Measurements from ENCODE around the gene PCTP. TPM values are rescaled to one million over a fixed set of nuclear protein-coding genes. Genes with fewer than 3 reads are reported as not detected.

Gene PCTP
- total RNA-seq, 1 experiment from 2014 or later: 17.1 TPM

DNA sequence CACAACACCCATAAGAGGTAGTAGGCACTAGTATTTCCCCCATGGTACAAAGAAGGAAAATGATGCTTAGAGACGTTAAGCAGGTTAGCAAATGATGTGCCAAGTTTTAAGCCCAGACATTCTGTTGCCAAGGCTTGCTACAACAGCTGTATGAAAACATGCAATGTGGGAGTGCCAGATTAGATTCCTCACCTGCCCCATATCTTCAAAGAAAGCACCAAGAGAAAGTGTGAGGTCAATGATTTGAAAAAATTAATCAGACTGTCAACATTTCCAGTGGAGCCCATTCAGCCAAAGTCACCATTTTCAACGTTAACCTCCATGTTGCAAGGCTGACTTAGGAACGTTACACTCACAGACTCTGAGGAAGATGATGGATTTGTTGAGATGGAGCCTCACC lies 61.5 kb downstream of the PCTP start:
- Histone ChIP-seq H3T11ph (ENCODE audit: low read length) (no peak overlapping the region), H2BK12ac (ENCODE audit: insufficient read length, low read depth, low read length) (no peak overlapping the region), H4K8ac (replicated peaks; ENCODE audit: insufficient read length, low read depth, low read length) (no peak overlapping the region), H4K20me1 (ENCODE audit: control insufficient read depth, insufficient read depth, insufficient read length) (no peaks in the 10 kb centered on the region), H3K9ac (ENCODE audit: extremely low read depth, insufficient read length, low read length) (no peak overlapping the region), H3K18ac (ENCODE audit: insufficient read length, low read depth, low read length) (no peak overlapping the region), H3K27ac (ENCODE audit: insufficient read length, low read depth, low read length) (no peak overlapping the region), H3K79me1 (ENCODE audit: insufficient read depth, low read depth, low read length, poor library complexity, severe bottlenecking) (no peaks in the 10 kb centered on the region), H4K5ac (ENCODE audit: insufficient read length, low read depth, low read length) (no peak overlapping the region), H2BK5ac (ENCODE audit: insufficient read length, low read length) (no peak overlapping the region), H3K27me3 (ENCODE audit: insufficient read depth, low read length) (no peaks in the 10 kb centered on the region), H2AK5ac (ENCODE audit: insufficient read length, low read length) (no peak overlapping the region), H2BK120ac (ENCODE audit: low read depth, low read length, poor library complexity, severe bottlenecking) (no peak overlapping the region), H3K23ac (ENCODE audit: insufficient read length, low read depth, low read length) (no peak overlapping the region), H3K14ac (ENCODE audit: insufficient read depth, low read length) (no peak overlapping the region), H3K4ac (ENCODE audit: low read depth, low read length) (no peak overlapping the region), H2BK15ac (ENCODE audit: low read depth, low read length) (no peak overlapping the region), H4K91ac (ENCODE audit: insufficient read length, low read depth, low read length) (no peak overlapping the region), H3K79me2 (ENCODE audit: insufficient read depth, low read length) (no peaks in the 10 kb centered on the region), H2AFZ (ENCODE audit: low read length) (no peak overlapping the region), H3K9me3 (ENCODE audit: control insufficient read depth, low read depth, low read length) (no peaks in the 10 kb centered on the region), H3K56ac (ENCODE audit: insufficient read length, low read depth, low read length) (no peak overlapping the region), H2BK20ac (ENCODE audit: low read depth, low read length, poor library complexity, severe bottlenecking) (no peak overlapping the region), H3K4me2 (ENCODE audit: insufficient read depth, insufficient read length, low read length) (no peak overlapping the region), H3K23me2 (ENCODE audit: insufficient read length, low read depth, low read length, poor library complexity, severe bottlenecking) (no peaks in the 10 kb centered on the region), H3K4me1 (ENCODE audit: insufficient read depth, low read length) (no peaks in the 10 kb centered on the region)
- no peaks in the 10 kb centered on the region for H3K9me3 Mint-ChIP-seq
- no peak overlapping the region for H3K27ac Mint-ChIP-seq
- TF ChIP-seq CTCF (conservative IDR thresholded peaks at IDR 0.05): no peak
- no peak overlapping the region for H3K4me3 Mint-ChIP-seq
- no CpG with 5 or more reads among the region's 3 CpGs for WGBS (ENCODE audit: extremely low coverage, insufficient read length, low lambda C conversion rate)
- H3K27me3 Mint-ChIP-seq (ENCODE audit: low read depth): no peaks in the 10 kb centered on the region
- H3K36me3 Mint-ChIP-seq (ENCODE audit: insufficient read depth in 1 of 3, low read depth in 3 of 3): no peaks in the 10 kb centered on the region
- H3K4me1 Mint-ChIP-seq: no peaks in the 10 kb centered on the region
- no peak for DNase-seq
